ENCODE results near the gene OR4A47.
"Not testable (repeated sequence)": the region's sequence is repeated elsewhere in the genome, so short reads cannot be mapped to it uniquely, and the experiment has no call there.

DNA sequence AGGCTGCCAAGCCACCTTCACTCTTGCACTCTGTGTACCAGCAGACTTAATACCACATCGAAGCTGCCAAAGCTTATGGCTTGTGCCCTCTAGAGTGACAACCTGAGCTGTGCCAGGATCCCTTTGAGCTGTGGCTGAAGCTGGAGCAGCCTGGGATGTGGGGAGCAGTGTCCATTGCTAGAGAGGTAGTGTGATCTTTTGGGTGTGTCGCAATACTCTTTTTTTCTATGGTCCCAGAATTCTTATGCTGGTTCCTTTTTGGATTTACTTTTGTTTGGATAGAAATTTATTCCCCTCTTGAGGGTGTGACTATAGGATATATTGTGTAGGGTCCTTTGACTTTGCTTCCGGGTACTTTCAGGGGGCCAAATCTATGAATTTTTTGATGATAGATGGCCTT is 32.7 kb upstream of the OR4A47 start:
- not testable (repeated sequence) for TF ChIP-seq EZH2 (IDR thresholded peaks at IDR 0.05; ENCODE audit: insufficient read depth, low read length)
- TF ChIP-seq, protein P1, sequence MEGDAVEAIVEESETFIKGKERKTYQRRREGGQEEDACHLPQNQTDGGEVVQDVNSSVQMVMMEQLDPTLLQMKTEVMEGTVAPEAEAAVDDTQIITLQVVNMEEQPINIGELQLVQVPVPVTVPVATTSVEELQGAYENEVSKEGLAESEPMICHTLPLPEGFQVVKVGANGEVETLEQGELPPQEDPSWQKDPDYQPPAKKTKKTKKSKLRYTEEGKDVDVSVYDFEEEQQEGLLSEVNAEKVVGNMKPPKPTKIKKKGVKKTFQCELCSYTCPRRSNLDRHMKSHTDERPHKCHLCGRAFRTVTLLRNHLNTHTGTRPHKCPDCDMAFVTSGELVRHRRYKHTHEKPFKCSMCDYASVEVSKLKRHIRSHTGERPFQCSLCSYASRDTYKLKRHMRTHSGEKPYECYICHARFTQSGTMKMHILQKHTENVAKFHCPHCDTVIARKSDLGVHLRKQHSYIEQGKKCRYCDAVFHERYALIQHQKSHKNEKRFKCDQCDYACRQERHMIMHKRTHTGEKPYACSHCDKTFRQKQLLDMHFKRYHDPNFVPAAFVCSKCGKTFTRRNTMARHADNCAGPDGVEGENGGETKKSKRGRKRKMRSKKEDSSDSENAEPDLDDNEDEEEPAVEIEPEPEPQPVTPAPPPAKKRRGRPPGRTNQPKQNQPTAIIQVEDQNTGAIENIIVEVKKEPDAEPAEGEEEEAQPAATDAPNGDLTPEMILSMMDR (IDR thresholded peaks at IDR 0.05; ENCODE audit: insufficient read depth, low read depth, low read length), result not testable (repeated sequence)
